GM19324 (cell line): ENCODE measurements around the gene CAP1.
"Not testable (repeated sequence)": the region's sequence is repeated elsewhere in the genome, so short reads cannot be mapped to it uniquely, and the experiment has no call there.

Experiments used
- ATAC-seq: cut with Tn5 transposase; IDR thresholded peaks from one replicate; pipeline ENCODE4 v1.9.1; 2021; ENCODE audit warnings: mild to moderate bottlenecking, moderate library complexity; ENCODE audit not compliant: unreplicated experiment, low FRiP score

CAP1 gene, protein sequence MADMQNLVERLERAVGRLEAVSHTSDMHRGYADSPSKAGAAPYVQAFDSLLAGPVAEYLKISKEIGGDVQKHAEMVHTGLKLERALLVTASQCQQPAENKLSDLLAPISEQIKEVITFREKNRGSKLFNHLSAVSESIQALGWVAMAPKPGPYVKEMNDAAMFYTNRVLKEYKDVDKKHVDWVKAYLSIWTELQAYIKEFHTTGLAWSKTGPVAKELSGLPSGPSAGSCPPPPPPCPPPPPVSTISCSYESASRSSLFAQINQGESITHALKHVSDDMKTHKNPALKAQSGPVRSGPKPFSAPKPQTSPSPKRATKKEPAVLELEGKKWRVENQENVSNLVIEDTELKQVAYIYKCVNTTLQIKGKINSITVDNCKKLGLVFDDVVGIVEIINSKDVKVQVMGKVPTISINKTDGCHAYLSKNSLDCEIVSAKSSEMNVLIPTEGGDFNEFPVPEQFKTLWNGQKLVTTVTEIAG

GRCh38 chr1:40040511-40041465, at the start of gene CAP1:
TSS of gene CAP1 (plus strand) at chr1:40040729. CDS start at chr1:40059347, 18,618 bp downstream.
- peak; percentile 87 for ATAC-seq

GRCh38 chr1:39992234-39992633, 48.3 kb upstream of the CAP1 start:
- ATAC-seq = no peak

GRCh38 chr1:39992888-39993287, 47.6 kb upstream of the CAP1 start:
- no peak for ATAC-seq

DNA sequence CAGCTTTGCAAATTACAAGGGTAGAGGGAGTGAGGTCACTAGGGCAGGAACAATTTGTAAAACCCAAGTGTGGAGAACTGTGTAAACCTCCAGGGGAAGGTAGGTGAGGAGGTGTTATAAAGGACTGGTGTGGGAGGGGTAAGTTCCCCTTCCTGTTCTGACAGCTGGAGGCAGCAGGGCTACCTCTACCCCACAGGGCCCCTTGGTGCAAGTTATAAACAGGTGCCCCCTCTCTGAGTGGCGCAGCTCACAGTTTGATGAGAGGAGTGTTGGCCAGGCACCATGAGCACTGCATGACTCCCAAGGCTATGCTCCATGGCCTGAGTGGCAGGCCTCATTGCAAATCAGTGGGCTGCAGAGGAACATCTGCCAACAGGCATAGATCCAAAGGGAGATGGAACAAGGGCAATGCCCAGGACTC, 44.5 kb upstream of the CAP1 start:
- ATAC-seq = peak; percentile 83

DNA sequence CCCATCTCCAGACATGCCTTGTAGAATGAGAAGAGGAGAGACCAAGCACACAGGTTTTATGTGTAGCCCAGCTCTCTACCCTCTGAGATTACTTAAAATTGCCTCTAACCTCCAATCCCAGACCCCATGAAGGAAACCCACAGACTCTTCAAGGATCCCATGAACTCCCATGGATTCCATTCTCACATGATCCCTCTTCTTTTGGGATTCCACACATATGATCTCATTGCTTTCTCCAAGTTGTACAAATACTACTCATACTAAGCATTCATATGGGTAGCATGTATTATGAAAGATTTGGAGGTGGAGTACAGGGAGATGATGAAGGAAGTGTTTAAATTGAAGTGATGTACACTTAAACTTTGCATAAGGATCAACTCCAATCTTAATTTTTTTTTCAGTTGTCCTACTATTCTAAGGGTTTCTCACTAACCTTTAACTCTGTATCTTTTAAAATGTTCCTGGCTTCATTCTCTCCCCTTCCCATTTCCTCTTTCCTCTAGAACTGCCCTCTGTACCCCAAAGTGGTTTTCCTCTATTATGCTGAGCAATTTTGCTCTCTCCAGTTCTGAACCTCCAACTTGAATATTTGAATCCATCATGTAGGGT, 44.0 kb upstream of the CAP1 start:
- ATAC-seq = no peak

- no peak for ATAC-seq
Measured at GRCh38 chr1:40001456-40001855, 39.1 kb upstream of the CAP1 start.

GRCh38 chr1:40003156-40004093, 37.1 kb upstream of the CAP1 start:
- ATAC-seq = peak; percentile 56

DNA sequence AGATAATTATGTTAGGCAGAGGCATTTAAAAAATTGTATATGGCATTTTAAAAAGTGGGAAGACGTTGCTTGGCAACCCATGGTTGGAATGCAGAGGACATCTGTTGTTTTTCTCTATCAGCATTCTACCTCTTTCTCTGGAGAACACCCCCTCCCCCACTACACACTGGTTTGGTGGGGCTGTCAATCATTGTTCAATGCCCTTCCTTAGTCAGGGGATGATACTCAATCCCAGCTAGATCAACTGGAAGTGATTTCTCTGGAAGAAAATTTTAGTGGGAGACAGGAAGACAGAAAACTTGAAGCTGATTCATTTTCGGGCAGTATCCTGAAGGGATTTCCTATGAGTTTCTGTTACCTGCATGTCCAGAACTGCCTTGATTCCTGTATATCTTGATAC, 35.7 kb upstream of the CAP1 start:
- ATAC-seq = no peak

- not testable (repeated sequence) for ATAC-seq
Measured at GRCh38 chr1:40007481-40008034, 33.0 kb upstream of the CAP1 start.

- no peak for ATAC-seq
Measured at GRCh38 chr1:40011198-40011597, 29.3 kb upstream of the CAP1 start.

- ATAC-seq = no peak
Measured at GRCh38 chr1:40014253-40014706, 26.2 kb upstream of the CAP1 start.

DNA sequence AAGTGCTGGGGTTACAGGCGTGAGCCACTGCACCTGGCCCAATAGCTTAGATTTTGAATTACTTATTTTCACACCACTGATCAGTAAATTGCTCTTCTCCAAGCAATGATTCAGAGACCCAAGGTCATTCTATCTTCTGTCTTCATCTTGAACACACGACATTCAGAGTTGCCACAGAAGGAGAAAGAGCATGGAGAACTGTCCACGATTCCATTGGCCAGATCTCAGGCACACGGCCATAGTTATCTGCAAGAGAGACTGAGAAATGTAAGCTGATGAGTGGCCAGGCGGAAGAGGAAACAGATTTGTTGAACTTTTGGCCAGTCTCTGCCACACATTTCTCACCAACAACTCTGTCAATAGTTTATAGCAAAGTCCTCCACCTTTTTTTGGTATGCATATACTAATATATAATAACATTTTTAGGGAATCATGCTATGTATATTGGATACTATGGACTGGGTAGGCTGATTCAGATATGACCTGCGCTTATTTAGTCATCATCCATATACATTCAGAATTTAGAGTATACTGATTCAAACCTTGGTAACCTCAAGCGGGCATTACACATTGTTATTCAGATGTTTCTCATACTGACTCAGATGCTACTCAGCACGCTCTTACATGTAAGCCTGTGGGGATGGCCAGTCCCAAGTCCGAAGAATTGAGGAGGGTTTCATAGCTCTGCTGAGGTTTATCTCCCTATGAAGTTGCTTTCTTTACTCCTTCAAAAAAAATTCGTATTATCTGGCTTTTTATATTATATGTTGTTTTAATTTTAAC, 25.5 kb upstream of the CAP1 start:
- ATAC-seq = no peak

DNA sequence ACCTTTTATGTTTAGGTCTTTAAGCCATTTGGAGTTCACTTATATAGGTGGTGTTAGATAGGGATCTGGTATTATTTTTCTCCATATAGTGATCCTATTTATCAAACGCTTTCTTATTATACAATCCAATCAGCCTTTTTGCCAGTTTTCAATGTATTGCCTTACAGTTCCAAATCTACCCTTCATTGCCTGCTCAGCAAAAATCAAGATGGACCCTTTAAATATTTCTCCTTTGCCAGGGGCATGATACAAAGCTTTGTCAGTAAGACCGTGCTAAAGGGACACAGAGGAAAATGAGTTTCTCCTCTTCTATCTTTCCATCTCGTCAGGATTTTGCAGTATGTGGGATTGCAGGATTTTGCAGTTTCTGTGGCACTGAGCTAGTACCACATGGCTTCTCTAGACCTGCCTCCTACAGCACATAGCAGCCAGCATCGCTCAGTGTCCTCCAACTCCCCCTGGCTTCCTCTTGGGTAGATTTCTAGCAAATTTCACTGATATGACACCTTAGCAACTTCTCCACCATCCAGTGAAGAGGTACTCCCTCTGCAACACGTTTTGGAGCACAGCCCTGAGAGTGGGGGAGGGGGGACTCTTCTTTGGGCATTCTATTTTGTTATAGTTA, 22.5 kb upstream of the CAP1 start:
- no peak for ATAC-seq

DNA sequence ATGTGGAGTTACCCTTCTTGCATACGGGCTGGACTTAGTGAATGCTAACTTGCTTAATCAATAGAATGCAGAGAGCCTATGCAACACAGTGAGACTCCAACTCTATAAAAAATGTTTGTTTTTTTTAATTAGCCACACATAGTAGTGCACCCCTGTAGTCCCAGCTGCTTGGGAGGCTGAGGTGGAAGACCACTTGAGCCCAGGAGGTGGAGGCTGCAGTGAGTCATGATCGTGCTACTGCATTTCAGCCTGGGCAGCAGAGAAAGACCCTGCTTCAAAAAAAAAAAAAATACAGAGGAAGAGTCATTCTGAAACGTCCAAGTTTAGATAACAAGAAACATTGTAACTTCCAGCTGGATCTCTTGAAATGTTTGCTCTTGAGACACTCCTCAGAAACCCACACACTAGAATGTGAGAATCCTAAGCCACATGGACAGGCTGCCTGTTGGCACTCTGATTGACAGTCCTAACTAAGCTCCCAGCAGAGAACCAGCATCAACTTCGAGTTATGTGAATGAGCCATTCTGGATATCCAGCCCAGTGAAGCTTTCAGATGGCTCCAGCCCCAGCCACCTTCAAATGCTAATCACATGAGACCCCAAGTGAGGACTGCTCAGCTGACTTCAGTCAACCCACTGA, 20.0 kb upstream of the CAP1 start:
- no peak for ATAC-seq

DNA sequence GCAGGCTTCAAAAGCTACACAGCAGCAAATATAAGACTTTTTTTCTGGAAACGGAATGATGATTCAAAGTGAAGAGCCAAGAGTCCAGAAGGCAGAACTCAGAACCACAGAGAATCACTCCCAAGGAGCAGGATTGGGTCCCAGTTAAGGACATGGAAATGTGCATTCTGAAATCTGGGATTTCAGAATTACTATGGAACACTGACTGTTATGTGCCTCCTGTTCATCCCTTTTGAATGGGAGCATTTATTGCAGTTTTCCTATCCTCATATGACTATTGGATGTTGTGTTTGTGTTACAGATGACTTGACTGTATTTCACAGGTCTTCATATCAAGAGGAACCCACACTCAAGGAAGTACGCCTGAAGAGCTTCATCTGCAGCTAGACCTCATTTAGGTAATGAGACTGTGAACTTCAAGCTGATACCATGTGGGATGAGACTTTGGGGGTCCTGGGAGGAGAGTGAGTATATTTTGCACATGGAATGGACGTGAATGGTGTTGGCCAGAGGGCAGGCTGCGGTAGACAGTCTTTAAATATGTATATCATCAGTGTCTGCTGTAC, 17.1 kb upstream of the CAP1 start:
- ATAC-seq = no peak

GRCh38 chr1:40024671-40025070, 15.9 kb upstream of the CAP1 start:
- ATAC-seq = no peak

GRCh38 chr1:40027647-40028046, 12.9 kb upstream of the CAP1 start:
- no peak for ATAC-seq
